Activated naive CD4-positive, alpha-beta T cell treated with anti-CD3 and anti-CD28 coated beads, Interleukin-2, amount 50 U/mL, for 72 hours (primary cell): ENCODE results near the gene GSDMA. TPM values are rescaled to one million over a fixed set of nuclear protein-coding genes. Genes with fewer than 3 reads are reported as not detected.

ENCODE experiments used
- ATAC-seq, 2 donors: fragments of 150-1000 bp; cut with Tn5 transposase; 2 replicates each; pipeline ENCODE4 v1.10.0; 2021; ENCODE audit warnings: mild to moderate bottlenecking in 2 of 2, moderate library complexity in 2 of 2
- DNase-seq, 2 donors: peaks; one replicate each; pipeline ENCODE4 v3.0.0; 2021 to 2022; ENCODE audit warnings: low spot score in 2 of 2
- H3K27ac Mint-ChIP-seq, 2 donors: one replicate each; pipeline ENCODE4 v1.8.0; 2022; ENCODE audit warnings: mild to moderate bottlenecking in 2 of 2, mixed read lengths in 2 of 2
- H3K36me3 Mint-ChIP-seq, 2 donors: one replicate each; pipeline ENCODE4 v1.8.0; 2022; ENCODE audit warnings: mixed read lengths in 2 of 2
- H3K9me3 Mint-ChIP-seq, 2 donors: one replicate each; pipeline ENCODE4 v1.8.0; 2022; ENCODE audit warnings: mixed read lengths in 2 of 2
- total RNA-seq, 2 donors: library from RNA; stranded (reverse); gene quantifications; one replicate each; pipeline ENCODE4 v1.2.3, GENCODE V29; 2022

Gene GSDMA
- total RNA-seq, 2 donors from 2014 or later, result 0.50 to 1.1 TPM

DNA sequence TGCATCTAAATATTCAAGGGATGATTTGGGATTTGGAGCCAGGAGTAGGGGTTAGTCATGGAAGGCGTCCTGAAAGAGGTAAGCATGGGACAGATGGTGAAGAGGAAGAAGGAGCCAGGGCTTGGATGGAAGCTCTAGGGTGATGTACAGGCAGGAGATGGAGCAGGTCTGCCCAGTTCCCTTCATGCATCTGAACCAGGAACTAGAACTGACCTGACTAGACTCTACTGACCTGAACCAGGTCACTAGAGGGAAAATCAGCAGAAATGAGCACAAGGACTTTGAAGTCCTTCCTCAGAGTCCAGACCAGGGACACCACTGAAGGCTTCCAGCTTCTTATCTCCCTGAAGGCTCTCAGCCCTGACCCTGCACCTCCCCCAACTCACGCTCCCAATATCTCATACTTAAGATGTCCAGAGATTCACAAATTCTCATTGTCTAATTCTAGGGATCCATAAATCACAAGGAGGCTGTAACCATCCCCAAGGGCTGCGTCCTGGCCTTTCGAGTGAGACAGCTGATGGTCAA lies 8.3 kb downstream of the GSDMA start:
- no peak for DNase-seq
- Mint-ChIP-seq H3K9me3 (no peaks in the 10 kb centered on the region), H3K36me3 (no peaks in the 10 kb centered on the region), H3K27ac (no peak overlapping the region)
- no peak for ATAC-seq

DNA sequence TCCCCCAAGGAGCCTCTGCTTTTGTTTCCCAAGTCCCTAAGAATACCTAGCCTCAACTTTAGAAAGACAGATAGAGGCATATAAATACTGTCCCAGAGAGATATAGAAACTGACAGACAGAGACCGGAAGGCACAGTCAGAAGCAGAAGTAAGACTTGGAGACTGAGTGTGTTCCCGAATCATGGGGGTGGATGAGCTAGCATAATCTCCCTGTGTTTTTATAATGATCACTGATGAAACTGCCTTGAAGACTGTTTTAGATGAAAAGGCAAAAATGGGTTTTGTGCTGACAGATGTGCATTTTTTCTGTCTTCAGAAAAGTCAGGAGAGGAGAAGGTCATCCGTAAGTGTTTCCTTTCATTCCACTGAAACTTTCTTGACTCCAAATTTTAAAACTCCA lies 9.5 kb downstream of the GSDMA start:
- DNase-seq (no peak), ATAC-seq (peak in 1 of 2 donors; percentile 49)
- Mint-ChIP-seq H3K36me3 (no peaks in the 10 kb centered on the region), H3K9me3 (no peaks in the 10 kb centered on the region), H3K27ac (peak overlapping the region in 1 of 2 donors; percentile 32)

DNA sequence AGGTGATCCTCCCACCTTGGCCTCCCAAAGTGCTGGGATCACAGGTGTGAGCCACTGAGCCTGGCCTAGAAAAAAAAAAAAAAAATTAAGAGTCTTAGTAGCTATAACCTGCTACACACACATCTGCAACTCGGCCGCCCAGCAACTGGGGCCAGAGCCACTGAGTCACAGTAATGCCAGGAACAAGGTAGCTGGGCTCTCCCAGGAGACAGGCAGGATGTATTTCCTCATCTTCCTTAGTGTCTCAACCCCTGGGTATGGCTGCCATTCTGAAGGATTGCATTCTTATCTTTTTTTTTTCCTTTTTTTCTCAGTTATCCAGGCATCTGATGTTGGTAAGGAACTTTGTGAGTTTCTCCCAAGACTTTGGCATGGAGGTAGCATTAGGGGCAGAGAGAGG lies 10.7 kb downstream of the GSDMA start:
- Mint-ChIP-seq H3K27ac (no peak overlapping the region), H3K36me3 (no peaks in the 10 kb centered on the region), H3K9me3 (no peaks in the 10 kb centered on the region)
- no peak for DNase-seq
- no peak for ATAC-seq

DNA sequence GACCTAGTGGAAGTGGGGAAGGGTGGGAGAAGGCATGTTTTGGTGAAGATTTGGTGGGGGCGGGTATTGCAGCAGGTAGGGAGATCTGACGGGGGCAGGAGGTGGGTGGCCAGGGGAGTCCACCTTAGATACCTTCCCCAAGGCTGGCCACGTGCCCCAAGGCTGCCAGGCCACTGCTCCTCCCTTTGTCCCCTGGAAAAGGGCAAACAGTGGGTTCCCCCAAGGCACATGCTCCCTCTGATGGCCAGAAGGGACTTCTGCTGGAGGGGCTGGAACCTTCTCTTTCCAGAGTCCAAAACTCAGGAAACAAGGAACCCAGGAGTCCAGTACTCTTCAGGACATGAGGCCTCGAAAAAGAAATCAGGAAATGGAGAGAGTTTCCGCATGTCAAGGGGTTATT lies 11.6 kb downstream of the GSDMA start:
- Mint-ChIP-seq H3K9me3 (no peaks in the 10 kb centered on the region), H3K36me3 (no peaks in the 10 kb centered on the region), H3K27ac (no peak overlapping the region)
- ATAC-seq, result no peak
- no peak for DNase-seq

DNA sequence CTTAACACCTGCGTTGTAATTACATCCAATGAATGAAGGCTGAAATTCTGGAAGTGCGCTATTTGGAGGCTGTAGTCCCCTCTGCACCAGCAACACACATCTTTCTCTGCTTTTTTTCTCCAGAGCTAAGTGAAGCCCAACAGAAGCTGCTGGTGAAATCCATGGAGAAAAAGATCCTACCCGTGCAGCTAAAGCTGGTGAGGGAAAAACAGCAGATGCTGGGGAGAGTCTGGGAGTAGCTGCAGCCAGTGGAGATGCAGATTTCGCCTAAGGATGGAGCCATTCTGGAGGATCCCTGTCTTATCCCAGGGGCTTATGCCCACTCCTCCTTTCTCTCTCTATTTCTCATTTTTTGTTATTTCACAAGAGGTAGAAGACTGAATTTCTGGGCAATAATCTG lies 13.0 kb downstream of the GSDMA start:
- ATAC-seq (no peak), DNase-seq (no peak)
- Mint-ChIP-seq H3K9me3 (no peaks in the 10 kb centered on the region), H3K27ac (no peak overlapping the region), H3K36me3 (peaks cover 0 to 3% of the 10 kb centered on the region in 2 donors)

DNA sequence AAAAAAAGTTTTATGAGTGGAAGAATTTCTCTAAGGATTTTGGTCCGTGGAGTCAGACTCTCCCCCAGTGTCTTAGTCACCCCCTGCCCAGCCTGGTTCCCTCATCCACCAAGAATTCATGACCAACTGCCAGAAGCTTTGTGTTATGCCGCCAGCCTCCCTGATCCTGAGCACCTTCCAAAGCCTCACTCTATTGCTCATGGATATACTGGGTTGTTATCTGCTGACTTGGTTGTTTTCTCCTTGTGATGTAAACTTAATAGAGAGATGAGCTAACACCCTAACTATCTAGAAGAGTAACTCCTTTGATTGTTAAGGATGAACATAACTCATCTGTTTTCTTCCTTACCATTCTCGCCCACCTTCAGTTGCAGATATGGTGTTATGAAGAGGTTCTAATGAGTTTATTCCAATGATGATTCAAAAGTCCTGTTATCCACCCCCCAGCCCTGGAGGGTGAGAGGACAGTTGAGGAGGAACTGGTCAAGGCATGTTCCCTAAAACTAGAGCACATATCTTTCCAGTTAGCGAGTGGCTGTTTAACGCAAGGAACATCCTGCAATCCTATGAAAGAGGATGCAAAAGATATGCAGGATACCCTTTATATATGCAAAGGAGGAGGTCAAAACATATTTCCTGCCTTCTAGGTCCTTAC lies 16.3 kb downstream of the GSDMA start:
- no peak for ATAC-seq
- H3K27ac Mint-ChIP-seq, result no peak overlapping the region
- no peak for DNase-seq
- H3K9me3 Mint-ChIP-seq, result no peaks in the 10 kb centered on the region
- peaks cover 9 to 15% of the 10 kb centered on the region in 2 donors for H3K36me3 Mint-ChIP-seq

DNA sequence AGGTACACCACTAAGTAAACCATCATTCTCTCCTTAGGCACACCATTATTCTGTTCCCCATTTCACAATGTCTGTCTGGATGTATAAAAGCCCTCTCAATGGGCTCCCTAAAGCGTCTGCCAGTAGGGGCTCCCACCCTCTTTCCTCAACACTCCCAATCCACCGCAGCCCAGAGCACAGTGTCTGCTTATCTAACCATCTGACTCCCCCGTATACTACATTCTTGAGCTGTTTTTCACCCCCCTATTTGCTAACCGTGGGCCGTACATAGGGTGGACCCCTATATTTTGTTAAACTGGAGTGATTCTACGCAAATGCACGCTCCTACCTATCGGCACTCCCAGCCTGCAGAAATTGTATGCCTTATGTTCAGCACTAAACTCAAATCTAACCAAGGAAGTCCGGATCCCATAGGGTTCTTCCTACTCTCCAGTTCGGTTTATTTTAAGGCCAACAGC lies 17.1 kb downstream of the GSDMA start:
- ATAC-seq (peak; percentile 1 to 16), DNase-seq (no peak)
- no peaks in the 10 kb centered on the region for H3K9me3 Mint-ChIP-seq
- peaks cover 9 to 20% of the 10 kb centered on the region in 2 donors for H3K36me3 Mint-ChIP-seq
- H3K27ac Mint-ChIP-seq, result peak overlapping the region; percentile 93

DNA sequence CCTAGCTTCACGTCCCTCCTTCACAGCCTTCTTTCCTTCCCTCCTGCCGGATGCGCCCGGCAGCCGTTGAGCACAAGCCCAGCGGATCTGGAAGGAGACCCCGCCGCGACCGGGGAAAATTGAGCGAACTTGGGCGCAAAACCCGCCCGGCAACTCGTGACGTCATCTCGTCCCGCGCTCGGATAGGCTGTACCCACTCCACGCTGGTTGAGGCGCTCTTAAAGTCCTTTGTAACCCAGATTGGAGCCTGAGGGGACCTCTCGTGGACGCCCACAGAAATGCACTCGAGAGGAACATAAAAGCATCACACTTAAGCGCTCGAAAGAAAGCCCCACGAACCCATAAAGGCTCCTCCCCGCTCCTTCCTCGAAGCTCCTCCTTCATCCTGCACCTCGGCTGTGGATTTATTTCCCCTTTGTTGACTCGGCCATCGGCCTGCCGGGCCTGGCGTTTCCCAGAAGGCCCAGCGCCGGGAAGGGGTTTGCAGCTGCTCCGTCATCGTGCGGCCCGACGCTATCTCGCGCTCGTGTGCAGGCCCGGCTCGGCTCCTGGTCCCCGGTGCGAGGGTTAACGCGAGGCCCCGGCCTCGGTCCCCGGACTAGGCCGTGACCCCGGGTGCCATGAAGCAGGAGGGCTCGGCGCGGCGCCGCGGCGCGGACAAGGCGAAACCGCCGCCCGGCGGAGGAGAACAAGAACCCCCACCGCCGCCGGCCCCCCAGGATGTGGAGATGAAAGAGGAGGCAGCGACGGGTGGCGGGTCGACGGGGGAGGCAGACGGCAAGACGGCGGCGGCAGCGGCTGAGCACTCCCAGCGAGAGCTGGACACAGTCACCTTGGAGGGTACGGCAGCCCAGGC lies 17.8 kb downstream of the GSDMA start, which contains the start of gene PSMD3:
Gene PSMD3 (plus strand): TSS at position 457 of the 856 bp plus-strand sequence. CDS start 164 bp downstream, at position 621.
- DNase-seq (peak; percentile 97 to 99), ATAC-seq (peak; percentile 96 to 98)
- peak within 1 kb of the TSS; percentile 93 to 99 for H3K27ac Mint-ChIP-seq
- H3K36me3 Mint-ChIP-seq, result peaks cover 12 to 23% of the 10 kb centered on the region in 2 donors
- H3K9me3 Mint-ChIP-seq, result no peaks in the 10 kb centered on the region

DNA sequence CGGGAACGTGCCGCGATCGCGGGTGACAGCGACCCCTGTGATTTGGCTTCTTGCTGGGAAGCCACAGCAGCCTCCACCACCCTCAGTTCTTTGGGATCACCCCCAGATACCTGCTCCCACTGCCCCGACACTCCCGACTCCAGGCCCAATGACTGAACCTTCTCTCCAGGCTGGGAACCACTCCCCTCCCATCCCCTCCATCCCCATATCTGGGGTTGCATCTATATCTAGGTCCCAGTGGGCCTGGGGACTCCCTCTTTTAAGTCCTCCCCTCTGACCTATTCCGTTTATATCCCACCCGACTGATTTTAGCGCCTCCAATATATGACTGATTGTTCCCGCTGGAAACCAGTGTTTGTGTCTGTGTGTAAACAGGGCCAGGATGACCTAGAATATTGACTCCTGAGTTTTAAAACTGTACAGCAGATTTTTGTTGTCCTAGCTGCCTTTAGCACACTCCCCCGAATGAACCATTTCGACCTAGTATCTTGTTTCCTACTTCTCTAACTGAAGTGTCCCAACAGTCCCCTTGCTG lies 18.5 kb downstream of the GSDMA start:
- Mint-ChIP-seq H3K9me3 (no peaks in the 10 kb centered on the region), H3K36me3 (peaks cover 19 to 30% of the 10 kb centered on the region in 2 donors), H3K27ac (peak overlapping the region; percentile 93 to 99)
- no peak for ATAC-seq
- no peak for DNase-seq

DNA sequence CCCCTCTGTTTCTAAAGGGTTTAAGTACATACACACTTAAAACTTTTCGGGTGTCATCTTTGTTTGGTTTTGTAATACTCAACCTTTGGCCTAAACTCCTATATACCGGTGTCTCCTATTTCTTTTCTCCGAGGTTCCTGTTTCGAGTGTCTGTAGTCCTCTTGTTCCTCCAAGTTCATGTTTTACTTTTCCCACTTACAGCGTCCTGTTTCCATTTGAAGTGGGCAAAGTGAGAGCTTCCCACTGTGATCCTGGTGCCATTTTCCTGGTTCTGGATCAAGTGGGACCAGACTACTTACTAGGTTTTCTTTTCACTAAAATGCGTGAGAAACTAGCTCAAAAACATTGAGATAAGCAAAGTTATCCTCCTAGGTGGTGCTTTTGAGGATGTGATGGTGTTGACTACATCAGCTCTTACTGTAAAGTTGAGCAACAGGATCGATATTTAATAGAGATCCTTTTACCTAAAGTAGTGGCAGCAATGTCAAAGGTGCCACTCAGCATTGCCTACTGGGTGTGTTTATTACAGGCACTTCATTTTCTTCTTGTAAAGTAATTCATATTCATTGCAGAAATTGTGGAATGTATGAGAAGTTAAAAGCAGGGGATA lies 19.1 kb downstream of the GSDMA start:
- no peak for ATAC-seq
- Mint-ChIP-seq H3K9me3 (no peaks in the 10 kb centered on the region), H3K36me3 (peaks cover 24 to 34% of the 10 kb centered on the region in 2 donors), H3K27ac (peak overlapping the region; percentile 93 to 99)
- DNase-seq, result no peak

DNA sequence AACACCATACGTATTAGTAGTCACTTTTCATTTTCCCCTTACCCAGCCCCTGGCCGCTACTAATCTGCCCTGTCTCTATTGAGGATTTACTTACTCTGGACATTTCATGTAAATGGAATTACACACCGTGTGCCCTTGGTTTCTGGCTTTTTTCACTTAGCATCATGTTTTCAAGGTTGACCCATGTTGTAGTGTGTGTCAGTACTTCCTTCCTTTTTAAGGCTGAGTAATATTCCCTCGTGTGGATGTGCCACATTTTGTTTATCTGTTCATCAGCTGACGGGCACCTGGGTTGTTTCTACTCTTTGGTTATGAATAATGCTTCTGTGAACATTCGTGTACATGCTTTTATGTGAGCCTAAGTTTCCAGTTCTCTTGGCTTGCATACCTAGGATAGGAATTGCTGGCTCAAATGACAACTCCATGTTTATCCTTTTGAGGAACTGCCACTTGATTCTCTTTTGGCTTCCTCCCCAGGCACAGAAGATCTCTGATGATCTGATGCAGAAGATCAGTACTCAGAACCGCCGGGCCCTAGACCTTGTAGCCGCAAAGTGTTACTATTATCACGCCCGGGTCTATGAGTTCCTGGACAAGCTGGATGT lies 25.5 kb downstream of the GSDMA start:
- no peak overlapping the region for H3K27ac Mint-ChIP-seq
- ATAC-seq (no peak), DNase-seq (no peak)
- peaks cover 35 to 37% of the 10 kb centered on the region in 2 donors for H3K36me3 Mint-ChIP-seq
- no peaks in the 10 kb centered on the region for H3K9me3 Mint-ChIP-seq

DNA sequence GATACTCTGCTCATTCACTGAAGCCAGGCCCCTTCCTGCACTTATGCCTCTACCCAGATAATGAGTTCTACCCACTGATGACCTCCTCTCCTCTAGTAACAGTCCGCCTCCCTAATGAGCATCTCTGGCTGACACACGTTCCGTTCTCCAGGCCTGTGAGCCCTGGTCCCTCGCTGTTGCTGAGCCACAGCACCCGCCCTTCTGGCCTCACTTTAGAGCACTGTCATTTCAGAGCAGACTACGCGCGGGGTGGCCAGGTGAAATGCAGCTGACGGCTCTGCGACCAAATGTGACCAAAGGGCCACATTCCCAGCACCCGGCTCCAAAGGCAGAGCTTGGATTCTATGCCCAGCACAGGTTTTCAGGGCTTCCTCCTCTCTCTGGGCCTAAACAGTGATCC lies 31.6 kb downstream of the GSDMA start:
- no peak for DNase-seq
- H3K9me3 Mint-ChIP-seq, result no peaks in the 10 kb centered on the region
- H3K27ac Mint-ChIP-seq, result peak overlapping the region in 1 of 2 donors; percentile 55
- no peak for ATAC-seq
- peaks cover 2 to 14% of the 10 kb centered on the region in 2 donors for H3K36me3 Mint-ChIP-seq

DNA sequence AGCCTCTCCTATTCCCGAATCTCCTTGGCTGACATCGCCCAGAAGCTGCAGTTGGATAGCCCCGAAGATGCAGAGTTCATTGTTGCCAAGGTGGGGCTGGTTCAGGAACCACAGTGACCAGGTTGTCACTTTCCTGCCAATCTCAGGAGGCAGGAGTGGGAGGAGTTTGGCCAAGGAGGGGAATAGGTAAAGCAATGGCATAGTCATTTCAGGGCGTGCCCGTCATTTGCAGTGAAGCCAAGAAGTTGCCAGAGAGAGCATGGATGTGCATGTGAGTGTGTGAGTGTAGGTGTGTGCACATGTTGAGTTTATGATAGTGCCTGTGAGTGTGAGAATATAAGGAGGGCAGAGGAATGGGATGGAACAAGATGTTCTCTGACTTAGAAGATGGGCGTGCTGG lies 32.6 kb downstream of the GSDMA start:
- H3K36me3 Mint-ChIP-seq, result peaks cover 0 to 10% of the 10 kb centered on the region in 2 donors
- ATAC-seq (no peak), DNase-seq (no peak)
- H3K27ac Mint-ChIP-seq, result no peak overlapping the region
- H3K9me3 Mint-ChIP-seq, result no peaks in the 10 kb centered on the region

DNA sequence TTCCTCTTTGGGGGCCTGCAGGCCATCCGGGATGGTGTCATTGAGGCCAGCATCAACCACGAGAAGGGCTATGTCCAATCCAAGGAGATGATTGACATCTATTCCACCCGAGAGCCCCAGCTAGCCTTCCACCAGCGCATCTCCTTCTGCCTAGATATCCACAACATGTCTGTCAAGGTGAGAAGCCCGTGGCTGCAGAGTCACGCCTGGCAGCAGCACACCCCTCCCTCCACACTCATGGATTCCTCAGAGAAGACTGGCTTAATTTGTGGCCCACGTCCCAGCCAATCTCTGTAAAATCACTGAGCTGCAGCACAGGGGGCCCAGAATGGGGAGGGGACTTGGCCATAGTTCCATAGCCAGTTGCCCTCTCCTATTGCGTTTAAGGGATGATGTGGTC lies 33.4 kb downstream of the GSDMA start:
- ATAC-seq (no peak), DNase-seq (no peak)
- Mint-ChIP-seq H3K27ac (no peak overlapping the region), H3K9me3 (no peaks in the 10 kb centered on the region), H3K36me3 (peaks cover 0 to 10% of the 10 kb centered on the region in 2 donors)

DNA sequence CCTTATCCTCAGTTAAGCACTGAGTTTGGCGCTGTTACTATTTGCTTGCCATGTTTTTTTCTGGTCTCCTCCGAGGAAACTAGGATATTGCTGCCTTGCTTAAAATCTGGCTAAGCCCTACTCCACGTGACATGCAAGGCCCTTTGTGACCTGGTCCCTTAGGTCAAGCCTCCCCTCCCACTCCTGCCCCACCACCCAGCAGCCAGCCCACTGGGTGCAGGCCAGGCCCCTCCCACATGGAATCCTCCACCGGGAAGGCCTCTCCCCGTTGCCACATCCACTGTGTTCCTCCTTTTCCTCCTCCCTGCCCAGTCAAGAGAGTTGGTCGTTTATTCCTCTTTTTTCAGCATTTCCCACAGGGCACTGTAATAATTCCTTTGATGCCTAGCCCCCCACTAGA lies 34.0 kb downstream of the GSDMA start:
- Mint-ChIP-seq H3K27ac (no peak overlapping the region), H3K9me3 (no peaks in the 10 kb centered on the region), H3K36me3 (peaks cover 0 to 10% of the 10 kb centered on the region in 2 donors)
- no peak for ATAC-seq
- DNase-seq, result no peak

DNA sequence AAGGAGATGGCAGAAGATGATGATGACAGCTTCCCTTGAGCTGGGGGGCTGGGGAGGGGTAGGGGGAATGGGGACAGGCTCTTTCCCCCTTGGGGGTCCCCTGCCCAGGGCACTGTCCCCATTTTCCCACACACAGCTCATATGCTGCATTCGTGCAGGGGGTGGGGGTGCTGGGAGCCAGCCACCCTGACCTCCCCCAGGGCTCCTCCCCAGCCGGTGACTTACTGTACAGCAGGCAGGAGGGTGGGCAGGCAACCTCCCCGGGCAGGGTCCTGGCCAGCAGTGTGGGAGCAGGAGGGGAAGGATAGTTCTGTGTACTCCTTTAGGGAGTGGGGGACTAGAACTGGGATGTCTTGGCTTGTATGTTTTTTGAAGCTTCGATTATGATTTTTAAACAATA lies 34.7 kb downstream of the GSDMA start:
- no peak for ATAC-seq
- no peaks in the 10 kb centered on the region for H3K9me3 Mint-ChIP-seq
- H3K27ac Mint-ChIP-seq, result no peak overlapping the region
- peaks cover 0 to 10% of the 10 kb centered on the region in 2 donors for H3K36me3 Mint-ChIP-seq
- no peak for DNase-seq
